Activated T-cell treated with anti-CD3 and anti-CD28 coated beads for 24 hours (primary cell): Measurements from ENCODE around the gene PRRC2C.
"Not testable (repeated sequence)": the region's sequence is repeated elsewhere in the genome, so short reads cannot be mapped to it uniquely, and the experiment has no call there.

Experiments
- DNase-seq: peaks from one replicate; pipeline ENCODE4 v3.0.0-alpha.2; 2020; ENCODE audit warnings: low read depth

Gene PRRC2C

GRCh38 chr1:171500803-171501202, 15.5 kb downstream of the PRRC2C start:
- no peak for DNase-seq

- DNase-seq: no peak
Measured at GRCh38 chr1:171501305-171502024, 16.1 kb downstream of the PRRC2C start.

- no peak for DNase-seq
Measured at GRCh38 chr1:171506525-171507304, 21.4 kb downstream of the PRRC2C start.

- no peak for DNase-seq
Measured at GRCh38 chr1:171507435-171507834, 22.1 kb downstream of the PRRC2C start.

GRCh38 chr1:171509191-171509590, 23.9 kb downstream of the PRRC2C start:
- DNase-seq: no peak

- DNase-seq: no peak
Measured at GRCh38 chr1:171513743-171514142, 28.4 kb downstream of the PRRC2C start.

- no peak for DNase-seq
Measured at GRCh38 chr1:171515299-171515698, 30.0 kb downstream of the PRRC2C start.

GRCh38 chr1:171515741-171516140, 30.4 kb downstream of the PRRC2C start:
- no peak for DNase-seq

GRCh38 chr1:171521567-171521966, 36.2 kb downstream of the PRRC2C start:
- DNase-seq: no peak

GRCh38 chr1:171530676-171531075, 45.3 kb downstream of the PRRC2C start:
- DNase-seq: no peak

- no peak for DNase-seq
Measured at GRCh38 chr1:171532520-171532919, 47.2 kb downstream of the PRRC2C start.

GRCh38 chr1:171545523-171545922, 60.2 kb downstream of the PRRC2C start:
- DNase-seq: no peak

GRCh38 chr1:171550050-171550449, 64.7 kb downstream of the PRRC2C start:
- DNase-seq: no peak

- DNase-seq: not testable (repeated sequence)
Measured at GRCh38 chr1:171550598-171551100, 65.3 kb downstream of the PRRC2C start.

GRCh38 chr1:171553960-171554359, 68.6 kb downstream of the PRRC2C start:
- not testable (repeated sequence) for DNase-seq

GRCh38 chr1:171563675-171564074, 78.3 kb downstream of the PRRC2C start:
- no peak for DNase-seq

- no peak for DNase-seq
Measured at GRCh38 chr1:171566467-171566866, 81.1 kb downstream of the PRRC2C start.

GRCh38 chr1:171570295-171570694, 85.0 kb downstream of the PRRC2C start:
- no peak for DNase-seq

GRCh38 chr1:171576144-171576543, 90.8 kb downstream of the PRRC2C start:
- no peak for DNase-seq

- peak; percentile 2 for DNase-seq
Measured at GRCh38 chr1:171581226-171581625, 95.9 kb downstream of the PRRC2C start.

- no peak for DNase-seq
Measured at GRCh38 chr1:171581766-171582165, 96.4 kb downstream of the PRRC2C start.

GRCh38 chr1:171582589-171582988, 97.3 kb downstream of the PRRC2C start:
- no peak for DNase-seq

- no peak for DNase-seq
Measured at GRCh38 chr1:171583591-171584201, 98.4 kb downstream of the PRRC2C start.
